ENCODE results near the gene LZTS3.
"Not testable (repeated sequence)": the region's sequence is repeated elsewhere in the genome, so short reads cannot be mapped to it uniquely, and the experiment has no call there.

Gene LZTS3

DNA sequence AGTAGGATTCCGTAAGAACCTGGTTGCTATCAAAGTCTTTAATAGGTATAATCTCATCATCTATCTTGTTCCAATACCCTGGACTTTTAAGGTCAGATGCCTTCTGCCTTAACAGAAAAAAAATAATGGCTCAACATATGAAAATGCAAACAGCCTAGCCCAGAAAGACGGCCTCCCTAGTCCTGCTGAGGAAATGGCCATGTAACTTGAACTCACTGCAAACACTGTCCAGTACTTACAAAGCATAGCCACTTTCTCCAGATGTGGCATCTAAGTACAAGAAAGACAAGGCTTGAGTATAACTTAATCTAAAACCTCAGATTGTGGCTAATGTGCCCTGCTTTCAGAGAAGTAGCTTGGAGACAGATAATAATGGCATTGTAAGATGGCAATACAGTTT lies 40.2 kb downstream of the LZTS3 start:
- TF ChIP-seq, protein P1, sequence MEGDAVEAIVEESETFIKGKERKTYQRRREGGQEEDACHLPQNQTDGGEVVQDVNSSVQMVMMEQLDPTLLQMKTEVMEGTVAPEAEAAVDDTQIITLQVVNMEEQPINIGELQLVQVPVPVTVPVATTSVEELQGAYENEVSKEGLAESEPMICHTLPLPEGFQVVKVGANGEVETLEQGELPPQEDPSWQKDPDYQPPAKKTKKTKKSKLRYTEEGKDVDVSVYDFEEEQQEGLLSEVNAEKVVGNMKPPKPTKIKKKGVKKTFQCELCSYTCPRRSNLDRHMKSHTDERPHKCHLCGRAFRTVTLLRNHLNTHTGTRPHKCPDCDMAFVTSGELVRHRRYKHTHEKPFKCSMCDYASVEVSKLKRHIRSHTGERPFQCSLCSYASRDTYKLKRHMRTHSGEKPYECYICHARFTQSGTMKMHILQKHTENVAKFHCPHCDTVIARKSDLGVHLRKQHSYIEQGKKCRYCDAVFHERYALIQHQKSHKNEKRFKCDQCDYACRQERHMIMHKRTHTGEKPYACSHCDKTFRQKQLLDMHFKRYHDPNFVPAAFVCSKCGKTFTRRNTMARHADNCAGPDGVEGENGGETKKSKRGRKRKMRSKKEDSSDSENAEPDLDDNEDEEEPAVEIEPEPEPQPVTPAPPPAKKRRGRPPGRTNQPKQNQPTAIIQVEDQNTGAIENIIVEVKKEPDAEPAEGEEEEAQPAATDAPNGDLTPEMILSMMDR (IDR thresholded peaks at IDR 0.05; ENCODE audit: low read depth, low read length): no peak
- no peak for DNase-seq
- H3K4me3 ChIP-seq (ENCODE audit: low read depth, low read length): no peak overlapping the region
- H3K36me3 ChIP-seq: no peaks in the 10 kb centered on the region; the same call in 1 of the 2 replicates
- H3K27ac ChIP-seq: no peak overlapping the region
- no peaks in the 10 kb centered on the region for H3K27me3 ChIP-seq (ENCODE audit: insufficient read depth, low read depth, severe bottlenecking)
- H3K9me3 ChIP-seq (ENCODE audit: severe bottlenecking): no peaks in the 10 kb centered on the region

DNA sequence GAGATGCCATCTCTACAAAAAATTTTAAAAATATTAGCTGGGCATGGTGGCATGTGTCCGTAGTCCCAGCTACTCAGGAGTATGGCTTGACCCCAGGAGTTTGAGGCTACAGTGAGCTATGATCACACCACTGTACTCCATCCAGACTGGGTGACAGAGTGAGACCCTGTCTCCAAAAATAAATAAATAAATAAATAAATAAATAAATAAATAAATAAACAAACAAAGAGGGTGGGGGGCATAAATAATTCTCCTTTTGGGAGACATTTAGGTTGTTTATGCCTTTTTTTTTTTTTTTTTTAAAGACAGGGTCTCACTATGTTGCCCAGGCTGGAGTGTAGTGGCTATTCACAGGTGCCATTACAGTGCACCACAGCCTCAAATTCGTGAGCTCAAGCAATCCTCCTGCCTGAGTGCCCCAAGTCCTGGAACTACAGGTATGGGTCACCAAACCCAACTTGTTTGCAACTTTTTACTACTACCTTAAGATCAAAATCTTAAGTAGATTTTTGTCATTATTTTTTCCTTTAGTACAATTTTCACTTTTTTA lies 43.2 kb downstream of the LZTS3 start:
- no peak for DNase-seq
- peaks cover 3% of the 10 kb centered on the region for H3K9me3 ChIP-seq (ENCODE audit: severe bottlenecking)
- H3K27ac ChIP-seq: no peak overlapping the region
- H3K36me3 ChIP-seq: no peaks in the 10 kb centered on the region
- H3K4me3 ChIP-seq (ENCODE audit: low read depth, low read length): no peak overlapping the region
- TF ChIP-seq, protein P1 (IDR thresholded peaks at IDR 0.05; ENCODE audit: low read depth, low read length): no peak
- H3K27me3 ChIP-seq (ENCODE audit: insufficient read depth, low read depth, severe bottlenecking): no peaks in the 10 kb centered on the region

DNA sequence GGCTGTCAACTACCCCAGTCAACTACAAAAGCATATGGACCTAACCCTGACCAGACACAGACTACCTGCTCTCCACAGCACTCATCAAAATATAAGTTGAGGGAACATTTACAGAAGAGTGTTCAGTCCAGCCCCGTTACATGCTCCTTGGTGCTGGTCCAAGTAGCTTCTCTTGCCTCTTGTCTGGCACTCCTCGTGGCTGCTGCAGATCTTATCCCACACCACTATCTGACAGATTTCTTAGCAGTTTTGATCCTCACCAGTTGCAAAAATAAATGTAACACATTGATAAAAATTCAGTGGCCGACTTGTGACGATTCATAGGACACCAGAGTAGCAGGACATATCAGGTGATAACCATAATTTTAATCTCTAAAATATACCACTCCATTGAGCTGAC lies 44.3 kb downstream of the LZTS3 start:
- TF ChIP-seq, protein P1 (IDR thresholded peaks at IDR 0.05; ENCODE audit: low read depth, low read length): no peak
- no peak for DNase-seq
- H3K36me3 ChIP-seq: no peaks in the 10 kb centered on the region
- no peak overlapping the region for H3K4me3 ChIP-seq (ENCODE audit: low read depth, low read length)
- H3K27me3 ChIP-seq (ENCODE audit: insufficient read depth, low read depth, severe bottlenecking): no peaks in the 10 kb centered on the region
- H3K9me3 ChIP-seq (ENCODE audit: severe bottlenecking): peaks cover 5% of the 10 kb centered on the region
- no peak overlapping the region for H3K27ac ChIP-seq

DNA sequence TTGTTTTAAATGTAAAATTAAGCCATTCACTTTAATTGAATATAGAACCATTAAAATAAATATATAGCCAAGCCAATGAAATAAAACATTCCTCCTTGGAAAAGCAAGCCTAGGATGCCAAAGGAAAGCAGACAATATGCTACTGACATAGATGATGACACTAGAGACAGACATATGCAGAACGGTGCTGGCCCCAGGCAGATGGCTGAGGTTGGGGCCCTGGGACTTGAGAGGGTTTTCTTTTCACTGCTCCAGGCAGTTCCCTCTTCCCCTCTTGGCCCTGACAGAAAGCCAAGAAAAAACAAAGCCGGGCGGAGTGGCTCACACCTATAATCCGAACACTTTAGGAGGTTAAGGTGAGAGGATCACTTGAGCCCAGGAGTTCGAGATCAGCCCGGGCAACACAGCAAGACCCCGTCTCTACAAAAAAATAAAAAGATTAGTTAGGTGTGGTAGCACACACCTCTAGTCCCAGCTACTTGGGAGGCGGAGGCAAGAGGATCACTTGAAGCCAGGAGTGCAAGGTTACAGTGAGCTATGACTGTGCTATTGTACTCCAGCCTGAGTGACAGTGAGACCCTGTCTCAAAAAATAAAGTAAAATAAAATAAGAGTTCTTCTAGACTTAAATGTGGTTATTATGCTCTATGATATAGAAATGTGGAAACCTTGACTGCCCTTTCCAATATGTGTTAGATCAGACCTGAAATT lies 44.9 kb downstream of the LZTS3 start:
- no peak overlapping the region for H3K4me3 ChIP-seq (ENCODE audit: low read depth, low read length)
- no peak overlapping the region for H3K27ac ChIP-seq
- DNase-seq: no peak
- H3K9me3 ChIP-seq (ENCODE audit: severe bottlenecking): peaks cover 7% of the 10 kb centered on the region
- no peaks in the 10 kb centered on the region for H3K36me3 ChIP-seq
- H3K27me3 ChIP-seq (ENCODE audit: insufficient read depth, low read depth, severe bottlenecking): no peaks in the 10 kb centered on the region
- TF ChIP-seq, protein P1 (IDR thresholded peaks at IDR 0.05; ENCODE audit: low read depth, low read length): no peak

DNA sequence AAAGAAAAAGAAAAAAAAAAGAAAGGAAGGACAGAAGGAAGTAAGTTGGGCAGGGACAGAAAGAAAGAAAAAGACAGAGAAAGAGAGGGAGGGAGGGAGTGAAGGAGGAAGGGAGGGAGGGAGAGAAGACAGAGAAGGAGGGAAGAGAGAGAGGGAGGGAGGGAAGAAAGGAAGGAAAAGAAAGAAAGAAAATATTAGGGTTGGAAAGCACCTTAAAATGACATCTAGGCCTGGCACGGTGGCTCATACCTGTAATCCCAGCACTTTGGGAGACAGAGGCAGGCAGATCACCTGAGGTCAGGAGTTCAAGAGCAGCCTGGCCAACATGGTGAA lies 46.9 kb downstream of the LZTS3 start:
- DNase-seq: no peak
- H3K4me3 ChIP-seq (ENCODE audit: low read depth, low read length): no peak overlapping the region
- H3K9me3 ChIP-seq (ENCODE audit: severe bottlenecking): peaks cover 7% of the 10 kb centered on the region
- H3K27ac ChIP-seq: no peak overlapping the region
- H3K36me3 ChIP-seq: peaks cover 15% of the 10 kb centered on the region
- TF ChIP-seq, protein P1 (IDR thresholded peaks at IDR 0.05; ENCODE audit: low read depth, low read length): no peak
- H3K27me3 ChIP-seq (ENCODE audit: insufficient read depth, low read depth, severe bottlenecking): no peaks in the 10 kb centered on the region

DNA sequence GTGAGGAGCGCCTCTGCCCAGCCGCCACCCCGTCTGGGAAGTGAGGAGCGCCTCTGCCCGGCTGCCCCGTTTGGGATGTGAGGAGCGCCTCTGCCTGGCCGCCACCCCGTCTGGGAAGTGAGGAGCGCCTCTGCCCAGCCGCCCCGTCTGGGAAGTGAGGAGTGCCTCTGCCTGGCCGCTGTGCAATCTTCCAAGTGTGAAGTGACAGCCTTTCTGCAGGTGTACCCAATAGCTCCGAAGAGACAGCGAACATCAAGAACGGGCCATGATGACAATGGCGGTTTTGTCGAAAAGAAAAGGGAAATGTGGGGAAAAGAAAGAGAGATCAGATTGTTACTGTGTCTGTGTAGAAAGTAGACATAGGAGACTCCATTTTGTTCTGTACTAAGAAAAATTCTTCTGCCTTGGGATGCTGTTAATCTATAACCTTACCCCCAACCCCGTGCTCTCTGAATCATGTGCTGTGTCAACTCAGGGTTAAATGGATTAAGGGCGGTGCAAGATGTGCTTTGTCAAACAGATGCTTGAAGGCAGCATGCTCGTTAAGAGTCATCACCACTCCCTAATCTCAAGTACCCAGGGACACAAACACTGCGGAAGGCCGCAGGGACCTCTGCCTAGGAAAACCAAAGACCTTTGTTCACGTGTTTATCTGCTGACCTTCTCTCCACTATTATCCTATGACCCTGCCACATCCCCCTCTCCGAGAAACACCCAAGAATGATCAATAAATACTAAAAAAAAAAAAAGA lies 47.4 kb downstream of the LZTS3 start:
- not testable (repeated sequence) for H3K27me3 ChIP-seq (ENCODE audit: insufficient read depth, low read depth, severe bottlenecking); H3K27ac ChIP-seq; DNase-seq; H3K9me3 ChIP-seq (ENCODE audit: severe bottlenecking); H3K4me3 ChIP-seq (ENCODE audit: low read depth, low read length)
- peaks cover 21% of the 10 kb centered on the region for H3K36me3 ChIP-seq

DNA sequence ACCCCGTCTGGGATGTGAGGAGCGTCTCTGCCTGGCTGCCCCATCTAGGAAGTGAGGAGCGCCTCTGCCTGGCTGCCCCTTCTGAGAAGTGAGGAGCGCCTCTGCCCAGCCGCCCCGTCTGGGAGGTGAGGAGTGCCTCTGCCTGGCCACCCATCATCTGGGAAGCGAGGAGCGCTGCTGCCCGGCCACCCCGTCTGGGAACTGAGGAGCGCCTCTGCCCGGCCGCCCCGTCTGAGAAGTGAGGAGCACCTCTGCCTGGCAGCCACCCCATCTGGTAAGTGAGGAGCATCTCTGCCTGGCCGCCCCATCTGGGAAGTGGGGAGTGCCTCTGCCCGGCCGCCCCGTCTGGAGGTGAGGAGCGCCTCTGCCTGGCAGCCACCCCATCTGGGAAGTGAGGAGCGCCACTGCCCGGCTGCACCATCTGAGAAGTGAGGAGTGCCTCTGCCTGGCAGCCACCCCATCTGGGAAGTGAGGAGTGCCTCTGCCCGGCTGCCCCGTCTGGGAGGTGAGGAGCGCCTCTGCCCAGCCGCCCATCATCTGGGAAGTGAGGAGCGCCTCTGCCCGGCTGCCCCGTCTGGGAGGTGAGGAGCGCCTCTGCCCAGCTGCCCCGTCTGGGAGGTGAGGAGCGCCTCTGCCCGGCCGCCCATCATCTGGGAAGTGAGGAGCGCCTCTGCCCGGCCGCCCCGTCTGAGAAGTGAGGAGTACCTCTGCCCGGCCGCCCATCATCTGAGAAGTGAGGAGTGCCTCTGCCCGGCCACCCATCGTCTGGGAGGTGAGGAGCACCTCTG lies 48.4 kb downstream of the LZTS3 start:
- H3K27ac ChIP-seq; H3K4me3 ChIP-seq (ENCODE audit: low read depth, low read length); DNase-seq; H3K9me3 ChIP-seq (ENCODE audit: severe bottlenecking); H3K27me3 ChIP-seq (ENCODE audit: insufficient read depth, low read depth, severe bottlenecking): not testable (repeated sequence)
- H3K36me3 ChIP-seq: peaks cover 24% of the 10 kb centered on the region

DNA sequence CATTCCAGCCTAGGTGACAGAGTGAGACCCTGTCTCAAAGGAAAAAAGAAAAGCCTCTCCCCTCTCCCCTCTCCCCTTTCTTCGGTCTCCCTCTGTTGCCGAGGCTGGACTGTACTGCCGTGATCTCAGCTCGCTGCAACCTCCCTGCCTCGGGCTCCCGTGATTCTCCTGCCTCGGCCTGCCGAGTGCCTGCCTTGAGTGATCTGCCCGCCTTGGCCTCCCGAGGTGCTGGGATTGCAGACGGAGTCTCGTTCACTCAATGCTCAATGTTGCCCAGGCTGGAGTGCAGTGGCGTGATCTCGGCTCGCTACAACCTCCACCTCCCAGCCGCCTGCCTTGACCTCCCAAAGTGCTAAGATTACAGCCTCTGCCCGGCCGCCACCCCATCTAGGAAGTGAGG lies 49.2 kb downstream of the LZTS3 start:
- H3K27me3 ChIP-seq (ENCODE audit: insufficient read depth, low read depth, severe bottlenecking); DNase-seq; H3K4me3 ChIP-seq (ENCODE audit: low read depth, low read length); H3K9me3 ChIP-seq (ENCODE audit: severe bottlenecking); H3K27ac ChIP-seq: not testable (repeated sequence)
- H3K36me3 ChIP-seq: peaks cover 24% of the 10 kb centered on the region
